Activated naive CD8-positive, alpha-beta T cell treated with anti-CD3 and anti-CD28 coated beads, Interleukin-2, amount 10 ng/mL, durations not matched to agents 7 days and 5 days (primary cell): Measurements from ENCODE around the gene PERM1. TPM values are rescaled to one million over a fixed set of nuclear protein-coding genes. Genes with fewer than 3 reads are reported as not detected.

Source experiments
- ATAC-seq: fragments of 150-1000 bp; cut with Tn5 transposase; one replicate; pipeline ENCODE4 v1.10.0; 2021; ENCODE audit warnings: low read depth, moderate library complexity
- POLR2A ChIA-PET: fragments of 350-600 bp; sonication (Branson Sonifier 250); formaldehyde crosslinking; loops from one replicate; lab custom pipeline; 2021; ENCODE audit warnings: antibody characterized with exemption; lab: Charles Lee
- DNase-seq: peaks from one replicate; pipeline ENCODE4 v3.0.0; 2021
- H3K27ac Mint-ChIP-seq: one replicate; pipeline ENCODE4 v1.8.0; 2022; ENCODE audit warnings: mild to moderate bottlenecking, mixed read lengths
- H3K27me3 Mint-ChIP-seq: one replicate; pipeline ENCODE4 v1.8.0; 2022; ENCODE audit warnings: mild to moderate bottlenecking, moderate library complexity, mixed read lengths
- H3K36me3 Mint-ChIP-seq: one replicate; pipeline ENCODE4 v1.8.0; 2021; ENCODE audit warnings: mild to moderate bottlenecking, mixed read lengths
- H3K4me1 Mint-ChIP-seq: one replicate; pipeline ENCODE4 v1.8.0; 2021; ENCODE audit warnings: mixed read lengths
- H3K4me3 Mint-ChIP-seq: one replicate; pipeline ENCODE4 v1.8.0; 2022; ENCODE audit warnings: mild to moderate bottlenecking, moderate library complexity, mixed read lengths
- H3K9me3 Mint-ChIP-seq: one replicate; pipeline ENCODE4 v1.8.0; 2021; ENCODE audit warnings: mixed read lengths
- total RNA-seq, 2 experiments: library from RNA; stranded (reverse); gene quantifications; one replicate each; pipeline ENCODE4 v1.2.3, GENCODE V29; 2021

The PERM1 gene
- total RNA-seq, 2 experiments from 2014 or later = not detected

- POLR2A ChIA-PET = interaction anchor here (0.9 kb wide), 2 partner anchors 11 to 14 kb away, joined by 3 read pairs; partner anchors contain the start of gene NOC2L
- Mint-ChIP-seq H3K4me1 (peaks cover 4% of the 10 kb centered on the region), H3K4me3 (peak overlapping the region; percentile 59), H3K9me3 (no peaks in the 10 kb centered on the region), H3K27me3 (peaks cover 19% of the 10 kb centered on the region), H3K27ac (no peak overlapping the region), H3K36me3 (peaks cover 13% of the 10 kb centered on the region)
- no peak for DNase-seq
- ATAC-seq = no peak
These were observed 37.3 kb downstream of the PERM1 start for GRCh38 chr1:944341-945325.

DNA sequence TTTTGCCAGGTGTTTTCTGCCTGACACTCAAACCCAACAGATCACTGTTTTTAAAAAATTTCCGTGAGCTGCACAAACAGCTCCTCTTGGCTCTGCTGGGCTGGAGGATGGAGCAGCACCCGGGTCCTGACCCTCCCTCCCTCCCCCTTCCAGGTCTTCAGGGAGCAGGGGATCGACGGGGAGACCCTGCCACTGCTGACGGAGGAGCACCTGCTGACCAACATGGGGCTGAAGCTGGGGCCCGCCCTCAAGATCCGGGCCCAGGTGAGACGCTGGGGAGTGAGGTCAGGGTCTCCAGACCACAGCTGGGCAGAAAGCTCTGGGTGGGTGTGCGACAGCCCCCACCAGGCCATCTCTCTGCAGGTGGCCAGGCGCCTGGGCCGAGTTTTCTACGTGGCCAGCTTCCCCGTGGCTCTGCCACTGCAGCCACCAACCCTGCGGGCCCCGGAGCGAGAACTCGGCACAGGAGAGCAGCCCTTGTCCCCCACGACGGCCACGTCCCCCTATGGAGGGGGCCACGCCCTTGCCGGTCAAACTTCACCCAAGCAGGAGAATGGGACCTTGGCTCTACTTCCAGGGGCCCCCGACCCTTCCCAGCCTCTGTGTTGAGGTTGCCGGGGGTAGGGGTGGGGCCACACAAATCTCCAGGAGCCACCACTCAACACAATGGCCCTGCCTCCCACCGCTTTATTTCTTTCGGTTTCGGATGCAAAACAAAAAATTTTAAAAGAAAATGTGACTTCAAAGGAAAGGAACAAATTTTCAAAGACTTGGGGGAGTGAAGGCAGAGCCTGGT is 38.1 kb downstream of the PERM1 start:
- peak; percentile 51 for DNase-seq
- Mint-ChIP-seq H3K4me3 (peak overlapping the region; percentile 59), H3K9me3 (no peaks in the 10 kb centered on the region), H3K27me3 (peaks cover 26% of the 10 kb centered on the region), H3K27ac (no peak overlapping the region), H3K4me1 (peaks cover 4% of the 10 kb centered on the region), H3K36me3 (peaks cover 12% of the 10 kb centered on the region)
- POLR2A ChIA-PET = interaction anchor here (0.7 to 1.0 kb wide), 4 partner anchors 10 to 15 kb away, joined by 3 to 9 read pairs (median 3); partner anchors contain the start of gene NOC2L
- ATAC-seq = peak; percentile 26

DNA sequence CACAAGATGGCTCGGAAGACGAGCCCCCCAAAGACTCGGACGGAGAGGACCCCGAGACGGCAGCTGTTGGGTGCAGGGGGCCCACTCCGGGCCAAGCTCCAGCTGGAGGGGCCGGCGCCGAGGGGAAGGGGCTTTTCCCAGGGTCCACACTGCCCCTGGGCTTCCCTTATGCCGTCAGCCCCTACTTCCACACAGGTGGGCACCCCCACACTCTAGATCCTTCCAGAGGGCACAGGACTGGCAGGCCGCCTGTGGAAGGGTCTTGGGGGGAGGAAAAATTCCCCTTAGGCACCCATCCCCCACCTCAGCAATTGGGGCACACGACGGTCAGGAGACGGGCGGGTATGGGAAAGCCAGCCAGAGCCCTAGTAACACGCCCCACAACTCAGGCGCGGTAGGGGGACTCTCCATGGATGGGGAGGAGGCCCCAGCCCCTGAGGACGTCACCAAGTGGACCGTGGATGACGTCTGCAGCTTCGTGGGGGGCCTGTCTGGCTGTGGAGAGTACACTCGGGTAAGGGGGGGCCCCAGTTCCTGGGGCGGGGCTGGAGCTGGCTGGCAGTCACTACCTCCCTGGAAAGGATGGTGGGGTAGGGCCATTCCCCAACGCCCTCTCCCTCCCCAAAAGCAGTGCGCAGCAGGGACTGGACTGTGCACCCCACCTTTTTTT is 38.9 kb downstream of the PERM1 start:
- ATAC-seq (no peak), DNase-seq (no peak)
- POLR2A ChIA-PET = interaction anchor here (0.7 to 1.1 kb wide), 5 partner anchors 12 to 1642 kb away, joined by 3 to 9 read pairs (median 3); partner anchors contain the start of gene NOC2L
- Mint-ChIP-seq H3K36me3 (peaks cover 12% of the 10 kb centered on the region), H3K27me3 (peaks cover 26% of the 10 kb centered on the region), H3K27ac (no peak overlapping the region), H3K9me3 (no peaks in the 10 kb centered on the region), H3K4me3 (no peak overlapping the region), H3K4me1 (peaks cover 4% of the 10 kb centered on the region)

- Mint-ChIP-seq H3K4me3 (no peak overlapping the region), H3K4me1 (peaks cover 4% of the 10 kb centered on the region), H3K27ac (no peak overlapping the region), H3K27me3 (peaks cover 26% of the 10 kb centered on the region), H3K36me3 (peaks cover 12% of the 10 kb centered on the region), H3K9me3 (no peaks in the 10 kb centered on the region)
- POLR2A ChIA-PET = interaction anchor here (0.9 to 2.4 kb wide), 5 partner anchors 14 to 1643 kb away, joined by 3 to 11 read pairs (median 3); partner anchors contain the start of genes NOC2L and PLEKHN1
- DNase-seq (peak; percentile 64), ATAC-seq (peak; percentile 10)
These were observed 39.5 kb downstream of the PERM1 start for GRCh38 chr1:942411-942821.

- Mint-ChIP-seq H3K36me3 (peaks cover 9% of the 10 kb centered on the region), H3K4me3 (peak overlapping the region; percentile 68), H3K27me3 (peaks cover 27% of the 10 kb centered on the region), H3K4me1 (peaks cover 4% of the 10 kb centered on the region), H3K9me3 (no peaks in the 10 kb centered on the region), H3K27ac (no peak overlapping the region)
- DNase-seq (peak; percentile 70), ATAC-seq (peak; percentile 18)
- POLR2A ChIA-PET = interaction anchor here (0.9 to 2.4 kb wide), 7 partner anchors 9 to 1643 kb away, joined by 3 to 11 read pairs (median 3); partner anchors contain the start of genes NOC2L and PLEKHN1
These were observed 40.1 kb downstream of the PERM1 start for GRCh38 chr1:941588-942383.

DNA sequence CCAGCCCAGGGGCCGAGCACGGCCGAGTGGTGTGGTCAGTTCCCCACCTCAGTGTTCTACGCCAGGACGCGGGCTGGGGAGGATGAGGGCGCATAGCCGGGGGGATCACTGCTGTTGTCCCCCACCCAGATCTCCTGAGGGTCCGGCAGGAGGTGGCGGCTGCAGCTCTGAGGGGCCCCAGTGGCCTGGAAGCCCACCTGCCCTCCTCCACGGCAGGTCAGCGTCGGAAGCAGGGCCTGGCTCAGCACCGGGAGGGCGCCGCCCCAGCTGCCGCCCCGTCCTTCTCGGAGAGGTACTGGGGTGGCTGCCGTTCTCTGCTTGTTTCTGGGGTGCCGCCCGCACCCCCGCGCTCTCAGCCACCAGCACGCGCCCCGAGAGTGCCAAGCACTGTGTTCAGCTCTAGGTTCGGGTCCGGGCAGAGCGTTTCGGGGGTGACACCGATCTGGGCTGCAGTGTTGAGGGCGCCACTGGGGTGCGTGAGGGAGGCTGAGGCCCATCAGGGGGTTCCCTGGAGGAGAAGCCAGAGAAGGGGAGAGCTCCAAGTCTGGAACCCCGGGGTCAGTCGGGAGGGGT is 40.8 kb downstream of the PERM1 start:
- Mint-ChIP-seq H3K27ac (peak overlapping the region; percentile 82), H3K27me3 (peaks cover 30% of the 10 kb centered on the region), H3K9me3 (no peaks in the 10 kb centered on the region), H3K36me3 (peaks cover 9% of the 10 kb centered on the region), H3K4me3 (peak overlapping the region; percentile 68), H3K4me1 (peaks cover 4% of the 10 kb centered on the region)
- DNase-seq = peak; percentile 66
- ATAC-seq = peak; percentile 16
- POLR2A ChIA-PET = interaction anchor here (0.6 to 2.4 kb wide), 7 partner anchors 8 to 163 kb away, joined by 3 to 11 read pairs (median 3); partner anchors contain the start of genes NOC2L and PLEKHN1

DNA sequence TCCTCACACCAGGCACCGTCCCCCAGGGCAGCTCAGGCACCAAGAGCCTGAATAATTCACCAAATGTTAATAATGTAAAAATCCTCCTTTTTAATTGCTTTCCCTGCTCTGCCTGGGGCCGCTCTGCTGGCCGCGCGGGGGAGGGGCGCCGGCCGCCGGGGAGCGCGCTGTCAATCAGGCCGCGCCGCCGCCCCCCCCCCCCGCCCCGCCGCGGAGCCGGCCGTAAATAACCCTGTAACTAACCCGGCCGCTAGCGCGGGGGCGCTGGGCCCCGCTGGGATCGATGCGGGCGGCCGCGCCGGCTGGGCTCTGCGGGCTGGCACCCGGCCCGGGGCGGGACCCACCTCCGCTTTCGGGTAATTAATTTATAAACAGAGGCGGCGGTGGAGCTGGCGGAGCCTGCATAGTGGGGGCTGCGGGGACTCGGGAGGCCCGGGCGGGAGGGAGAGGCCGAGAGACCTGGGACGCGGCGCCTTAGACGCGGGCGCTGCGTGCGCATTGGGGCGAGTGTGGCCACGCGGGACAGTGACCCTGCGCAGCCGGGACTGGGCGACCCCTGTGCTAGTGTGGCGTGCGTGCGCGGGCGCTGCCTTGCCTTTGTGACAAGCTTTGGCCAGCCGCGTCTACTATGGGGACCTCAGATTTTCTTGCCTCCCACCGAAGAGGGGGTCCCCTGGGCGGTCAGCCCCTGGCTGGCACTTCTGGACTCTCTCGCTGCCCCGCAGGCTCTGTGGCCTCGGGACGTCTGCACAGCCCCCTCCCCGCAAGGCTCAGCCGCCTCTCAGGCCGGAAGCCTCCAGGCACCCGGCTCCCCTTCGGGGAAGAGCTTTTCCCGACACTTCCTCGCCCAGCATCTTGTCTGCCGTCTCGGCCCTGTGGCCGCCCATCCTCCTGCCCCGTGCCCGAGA is 41.5 kb downstream of the PERM1 start:
- Mint-ChIP-seq H3K27ac (no peak overlapping the region), H3K4me1 (peaks cover 4% of the 10 kb centered on the region), H3K36me3 (peaks cover 3% of the 10 kb centered on the region), H3K4me3 (peak overlapping the region; percentile 56), H3K9me3 (no peaks in the 10 kb centered on the region), H3K27me3 (peaks cover 30% of the 10 kb centered on the region)
- no peak for ATAC-seq
- POLR2A ChIA-PET = interaction anchor here (0.6 to 2.4 kb wide), 7 partner anchors 8 to 162 kb away, joined by 3 to 11 read pairs (median 3); partner anchors contain the start of genes NOC2L and PLEKHN1
- DNase-seq = peak; percentile 53

- POLR2A ChIA-PET = interaction anchor here (1.5 kb wide), 1 partner anchor 161 kb away, joined by 3 read pairs; no protein-coding TSS in a partner anchor
- Mint-ChIP-seq H3K4me1 (peaks cover 4% of the 10 kb centered on the region), H3K27ac (no peak overlapping the region), H3K4me3 (no peak overlapping the region), H3K9me3 (no peaks in the 10 kb centered on the region), H3K27me3 (peaks cover 36% of the 10 kb centered on the region), H3K36me3 (no peaks in the 10 kb centered on the region)
- ATAC-seq (no peak), DNase-seq (no peak)
These were observed 42.3 kb downstream of the PERM1 start for GRCh38 chr1:939511-940106.

DNA sequence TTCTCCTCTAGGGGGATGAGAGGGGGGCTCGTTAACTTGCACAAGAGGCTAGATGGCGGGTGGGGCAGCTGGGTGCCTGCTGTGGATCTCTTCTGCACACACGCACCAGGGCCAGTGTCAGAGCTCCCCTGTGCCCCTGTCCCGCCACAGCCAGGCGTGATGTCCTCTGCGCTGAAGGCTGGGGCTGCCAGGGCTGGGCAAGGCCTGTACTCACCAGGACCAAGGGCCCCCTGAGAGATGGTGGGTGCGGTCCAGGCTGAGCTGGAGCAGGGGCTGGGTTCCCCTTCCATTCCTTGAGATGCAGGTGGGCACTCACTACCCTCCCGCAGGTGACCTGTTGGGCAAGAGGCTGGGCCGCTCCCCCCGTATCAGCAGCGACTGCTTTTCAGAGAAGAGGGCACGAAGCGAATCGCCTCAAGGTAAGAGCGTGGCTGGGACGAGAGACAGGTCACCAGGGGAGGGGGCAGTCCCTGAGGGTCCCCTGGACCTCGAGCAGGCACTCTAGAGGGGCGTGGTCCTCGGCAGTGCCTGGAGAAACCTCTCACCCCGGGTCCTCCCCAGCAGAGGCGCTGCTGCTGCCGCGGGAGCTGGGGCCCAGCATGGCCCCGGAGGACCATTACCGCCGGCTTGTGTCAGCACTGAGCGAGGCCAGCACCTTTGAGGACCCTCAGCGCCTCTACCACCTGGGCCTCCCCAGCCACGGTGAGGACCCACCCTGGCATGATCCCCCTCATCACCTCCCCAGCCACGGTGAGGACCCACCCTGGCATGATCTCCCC is 43.0 kb downstream of the PERM1 start:
- Mint-ChIP-seq H3K4me3 (no peak overlapping the region), H3K9me3 (no peaks in the 10 kb centered on the region), H3K36me3 (no peaks in the 10 kb centered on the region), H3K27ac (no peak overlapping the region), H3K4me1 (peaks cover 4% of the 10 kb centered on the region), H3K27me3 (peaks cover 33% of the 10 kb centered on the region)
- POLR2A ChIA-PET = no interaction called here
- no peak for ATAC-seq
- no peak for DNase-seq

DNA sequence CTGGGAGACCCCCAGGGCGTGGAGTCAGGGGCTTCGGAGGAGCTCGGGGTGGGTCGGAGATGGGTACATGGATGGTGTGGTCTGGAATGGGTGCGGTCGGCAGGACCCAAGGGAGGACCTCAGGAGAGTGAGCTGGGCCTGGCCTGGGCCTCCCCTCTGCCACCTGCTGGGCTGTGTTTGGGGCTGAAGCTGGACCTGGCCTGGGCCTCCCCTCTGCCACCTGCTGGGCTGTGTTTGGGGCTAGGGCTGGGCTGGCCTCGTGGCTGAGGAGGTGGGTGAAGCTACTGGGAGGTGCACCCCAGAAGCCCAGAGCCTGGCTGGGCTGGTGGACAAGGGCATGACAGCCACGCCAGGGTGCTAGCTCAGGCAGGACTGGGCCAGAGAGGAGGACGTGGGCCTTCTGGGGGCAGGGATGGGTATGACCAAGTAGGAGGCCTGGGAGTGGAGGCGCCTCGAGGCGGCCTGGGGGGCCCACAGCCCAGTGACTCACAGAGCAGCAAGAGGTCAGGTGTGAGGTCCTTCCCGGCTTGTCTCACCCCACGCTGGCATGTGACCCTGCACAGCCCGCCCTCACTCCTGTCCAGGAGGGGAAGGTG is 43.7 kb downstream of the PERM1 start:
- POLR2A ChIA-PET = no interaction called here
- Mint-ChIP-seq H3K36me3 (no peaks in the 10 kb centered on the region), H3K27ac (no peak overlapping the region), H3K27me3 (peaks cover 28% of the 10 kb centered on the region), H3K4me1 (peaks cover 3% of the 10 kb centered on the region), H3K4me3 (no peak overlapping the region), H3K9me3 (no peaks in the 10 kb centered on the region)
- ATAC-seq = no peak
- DNase-seq = no peak
